ENCODE measurements around the gene NHEJ1. TPM values are rescaled to one million over a fixed set of nuclear protein-coding genes. Genes with fewer than 3 reads are reported as not detected.

NHEJ1 gene
- 19.7 and 20.8 TPM in 2 replicates for total RNA-seq (2021)
- long read RNA-seq, transcript NHEJ1-201 (8 exons, 2,094 nt) = major isoform, 123 of 162 reads
- long read RNA-seq, partial matches to known transcripts = 2 of 162 reads
- long read RNA-seq, other reads (novel, unspliced or antisense) = 37 of 162 reads

GRCh38 chr2:219160186-219161017 is at the start of gene NHEJ1:
Gene NHEJ1, minus strand, starts transcription at chr2:219160815. Its CDS starts 2,453 bp downstream, at chr2:219158362.
- Histone ChIP-seq H2AK5ac (ENCODE audit: insufficient read length, low read length) (no peak within 1 kb of the TSS), H3K27me3 (ENCODE audit: insufficient read depth, low read length) (no peaks in the 10 kb centered on the region; the same call in 1 of the 2 replicates), H4K91ac (ENCODE audit: insufficient read length, low read depth, low read length) (no peak within 1 kb of the TSS), H3T11ph (ENCODE audit: low read length) (no peak within 1 kb of the TSS), H4K20me1 (ENCODE audit: control insufficient read depth, insufficient read depth, insufficient read length) (no peaks in the 10 kb centered on the region), H4K5ac (ENCODE audit: insufficient read length, low read depth, low read length) (no peak within 1 kb of the TSS), H3K14ac (ENCODE audit: insufficient read depth, low read length) (peak within 1 kb of the TSS; percentile 93; the same call in 1 of the 2 replicates), H2BK5ac (ENCODE audit: insufficient read length, low read length) (no peak within 1 kb of the TSS), H2BK20ac (ENCODE audit: low read depth, low read length, poor library complexity, severe bottlenecking) (no peak within 1 kb of the TSS), H3K9ac (ENCODE audit: extremely low read depth, insufficient read length, low read length) (peak within 1 kb of the TSS; percentile 74), H4K8ac (replicated peaks; ENCODE audit: insufficient read length, low read depth, low read length) (no peak within 1 kb of the TSS), H3K9me3 (ENCODE audit: control insufficient read depth, low read depth, low read length) (no peaks in the 10 kb centered on the region), H3K4me1 (ENCODE audit: insufficient read depth, low read length) (no peaks in the 10 kb centered on the region), H3K23ac (ENCODE audit: insufficient read length, low read depth, low read length) (no peak within 1 kb of the TSS), H2AFZ (ENCODE audit: low read length) (no peak within 1 kb of the TSS), H3K18ac (ENCODE audit: insufficient read length, low read depth, low read length) (peak within 1 kb of the TSS; percentile 95), H3K79me1 (ENCODE audit: insufficient read depth, low read depth, low read length, poor library complexity, severe bottlenecking) (no peaks in the 10 kb centered on the region), H3K27ac (ENCODE audit: insufficient read length, low read depth, low read length) (no peak within 1 kb of the TSS), H2BK120ac (ENCODE audit: low read depth, low read length, poor library complexity, severe bottlenecking) (no peak within 1 kb of the TSS), H3K23me2 (ENCODE audit: insufficient read length, low read depth, low read length, poor library complexity, severe bottlenecking) (peaks cover 5% of the 10 kb centered on the region), H3K56ac (ENCODE audit: insufficient read length, low read depth, low read length) (no peak within 1 kb of the TSS), H2BK15ac (ENCODE audit: low read depth, low read length) (no peak within 1 kb of the TSS), H3K79me2 (ENCODE audit: insufficient read depth, low read length) (no peaks in the 10 kb centered on the region), H3K4ac (ENCODE audit: low read depth, low read length) (no peak within 1 kb of the TSS), H3K4me2 (ENCODE audit: insufficient read depth, insufficient read length, low read length) (peak within 1 kb of the TSS; percentile 86), H2BK12ac (ENCODE audit: insufficient read length, low read depth, low read length) (no peak within 1 kb of the TSS)
- peak within 1 kb of the TSS; percentile 82 to 91 for H3K4me3 Mint-ChIP-seq
- no peaks in the 10 kb centered on the region for H3K9me3 Mint-ChIP-seq
- peak; percentile 100 for TF ChIP-seq CTCF (conservative IDR thresholded peaks at IDR 0.05)
- H3K27me3 Mint-ChIP-seq (ENCODE audit: low read depth) = peaks cover 18% of the 10 kb centered on the region
- peaks cover 15 to 22% of the 10 kb centered on the region in 2 experiments for H3K4me1 Mint-ChIP-seq
- peak; percentile 97 for DNase-seq
- H3K27ac Mint-ChIP-seq = peak within 1 kb of the TSS in 2 of 3 experiments; percentile 91 to 97; a peak in 5 of 7 replicates
- no CpG with 5 or more reads among the region's 70 CpGs for WGBS (ENCODE audit: extremely low coverage, insufficient read length, low lambda C conversion rate)
- H3K36me3 Mint-ChIP-seq (ENCODE audit: insufficient read depth in 1 of 3, low read depth in 3 of 3) = peaks cover 3 to 12% (median 8%) of the 10 kb centered on the region in 3 experiments; a peak in 6 of 7 replicates

All from H9 (cell line).